ENCODE results near the gene CDC27. TPM values are rescaled to one million over a fixed set of nuclear protein-coding genes. Genes with fewer than 3 reads are reported as not detected.
A peak's percentile ranks its signal among the peaks of the same experiment; 100 is the strongest.
"Not testable (repeated sequence)": the region's sequence is repeated elsewhere in the genome, so short reads cannot be mapped to it uniquely, and the experiment has no call there.

Gene CDC27
- total RNA-seq, 1 donor from 2014 or later, result 128 TPM

- Mint-ChIP-seq H3K27ac (ENCODE audit: unreplicated experiment) (peak overlapping the region; percentile 45), H3K4me3 (ENCODE audit: unreplicated experiment) (no peak overlapping the region), H3K36me3 (ENCODE audit: low read depth) (peaks cover 18% of the 10 kb centered on the region), H3K27me3 (ENCODE audit: low read depth) (no peaks in the 10 kb centered on the region), H3K9me3 (ENCODE audit: low read depth) (no peaks in the 10 kb centered on the region), H3K4me1 (ENCODE audit: low read depth) (peaks cover 22% of the 10 kb centered on the region)
- no peak for DNase-seq (ENCODE audit: low spot score)
- no peak for TF ChIP-seq CTCF (IDR thresholded peaks at IDR 0.05)
Measured at GRCh38 chr17:47119746-47120520, 69.2 kb downstream of the CDC27 start.

- Mint-ChIP-seq H3K9me3 (ENCODE audit: low read depth) (no peaks in the 10 kb centered on the region), H3K27ac (ENCODE audit: unreplicated experiment) (no peak overlapping the region), H3K27me3 (ENCODE audit: low read depth) (no peaks in the 10 kb centered on the region), H3K4me1 (ENCODE audit: low read depth) (peaks cover 22% of the 10 kb centered on the region), H3K36me3 (ENCODE audit: low read depth) (peaks cover 16% of the 10 kb centered on the region), H3K4me3 (ENCODE audit: unreplicated experiment) (no peak overlapping the region)
- no peak for TF ChIP-seq CTCF (IDR thresholded peaks at IDR 0.05)
- DNase-seq (ENCODE audit: low spot score), result no peak
Measured at GRCh38 chr17:47117386-47117785, 71.7 kb downstream of the CDC27 start.

GRCh38 chr17:47106130-47106529 lies 83.0 kb downstream of the CDC27 start:
- Mint-ChIP-seq H3K9me3 (ENCODE audit: low read depth) (no peaks in the 10 kb centered on the region), H3K27ac (ENCODE audit: unreplicated experiment) (no peak overlapping the region), H3K27me3 (ENCODE audit: low read depth) (no peaks in the 10 kb centered on the region), H3K36me3 (ENCODE audit: low read depth) (no peaks in the 10 kb centered on the region), H3K4me1 (ENCODE audit: low read depth) (peaks cover 5% of the 10 kb centered on the region), H3K4me3 (ENCODE audit: unreplicated experiment) (no peak overlapping the region)
- TF ChIP-seq CTCF (IDR thresholded peaks at IDR 0.05), result no peak
- DNase-seq (ENCODE audit: low spot score), result no peak

- not testable (repeated sequence) for H3K27ac Mint-ChIP-seq (ENCODE audit: unreplicated experiment); H3K4me1 Mint-ChIP-seq (ENCODE audit: low read depth); H3K36me3 Mint-ChIP-seq (ENCODE audit: low read depth); H3K27me3 Mint-ChIP-seq (ENCODE audit: low read depth); H3K9me3 Mint-ChIP-seq (ENCODE audit: low read depth); DNase-seq (ENCODE audit: low spot score); H3K4me3 Mint-ChIP-seq (ENCODE audit: unreplicated experiment)
Measured at GRCh38 chr17:47105246-47105645, 83.8 kb downstream of the CDC27 start.

GRCh38 chr17:47102914-47103313 lies 86.2 kb downstream of the CDC27 start:
- Mint-ChIP-seq H3K4me3 (ENCODE audit: unreplicated experiment) (no peak overlapping the region), H3K36me3 (ENCODE audit: low read depth) (no peaks in the 10 kb centered on the region), H3K27ac (ENCODE audit: unreplicated experiment) (no peak overlapping the region), H3K4me1 (ENCODE audit: low read depth) (peaks cover 17% of the 10 kb centered on the region), H3K9me3 (ENCODE audit: low read depth) (no peaks in the 10 kb centered on the region), H3K27me3 (ENCODE audit: low read depth) (no peaks in the 10 kb centered on the region)
- no peak for TF ChIP-seq CTCF (IDR thresholded peaks at IDR 0.05)
- no peak for DNase-seq (ENCODE audit: low spot score)
